PC-9 (cell line): ENCODE measurements around the gene TRPV6.

Experiments
- CTCF ChIP-seq: fragments of 200-600 bp; sonication (generic); conservative IDR thresholded peaks from 2 replicates; pipeline ENCODE4 v1.6.1; 2017; ENCODE audit warnings: mixed run types, antibody characterized with exemption, mild to moderate bottlenecking, moderate library complexity
- EZH2 ChIP-seq: fragments of 200-600 bp; sonication (generic); IDR thresholded peaks from 2 replicates; pipeline ENCODE4 v1.8.0; 2017; ENCODE audit warnings: antibody characterized with exemption, low read depth

DNA sequence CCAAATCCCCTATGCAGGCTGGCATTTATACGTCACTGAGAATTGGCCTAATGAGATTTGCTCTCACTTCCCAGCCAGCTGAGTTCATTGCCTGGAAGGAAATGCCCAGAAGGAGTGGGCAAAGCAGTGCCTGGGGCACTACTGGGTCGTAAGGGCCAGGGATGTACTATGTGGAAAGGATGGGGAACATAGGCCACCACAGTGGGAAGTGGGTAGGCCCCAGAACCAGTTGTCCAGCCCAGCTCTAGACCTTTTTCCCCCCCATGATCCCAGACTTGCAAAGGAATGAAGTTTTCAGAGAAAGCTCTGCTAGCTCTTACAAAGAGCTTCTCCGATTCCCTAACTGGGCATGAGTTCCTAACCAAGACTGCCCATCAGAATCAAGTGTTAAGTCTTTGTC is 34.1 kb upstream of the TRPV6 start:
- TF ChIP-seq CTCF (no peak), EZH2 (no peak)
